ENCODE data around the gene ABCC9.

Gene ABCC9

GRCh38 chr12:21921436-21921835 is 19.8 kb downstream of the ABCC9 start:
- DNase-seq (ENCODE audit: extremely low read depth, low read depth): no peak

GRCh38 chr12:21918456-21918855 is 22.8 kb downstream of the ABCC9 start:
- no peak for DNase-seq (ENCODE audit: extremely low read depth, low read depth)
- H3K4me3 ChIP-seq (replicated peaks; ENCODE audit: low read depth, low read length): no peak overlapping the region
- TF ChIP-seq CTCF (IDR thresholded peaks at IDR 0.05; ENCODE audit: low read depth, low read length, missing control alignments): no peak

More at GRCh38 chr12:21921436-21921835, 19.8 kb downstream of the ABCC9 start:
- no peak overlapping the region for H3K4me3 ChIP-seq (replicated peaks; ENCODE audit: low read depth, low read length)
- no peak for TF ChIP-seq CTCF (IDR thresholded peaks at IDR 0.05; ENCODE audit: low read depth, low read length, missing control alignments)

- TF ChIP-seq CTCF (IDR thresholded peaks at IDR 0.05; ENCODE audit: low read depth, low read length, missing control alignments): no peak
- no peak for DNase-seq (ENCODE audit: extremely low read depth, low read depth)
- no peak overlapping the region for H3K4me3 ChIP-seq (replicated peaks; ENCODE audit: low read depth, low read length)
Measured at GRCh38 chr12:21913823-21914222, 27.4 kb downstream of the ABCC9 start.

- no peak for DNase-seq (ENCODE audit: extremely low read depth, low read depth)
- H3K4me3 ChIP-seq (replicated peaks; ENCODE audit: low read depth, low read length): no peak overlapping the region
- no peak for TF ChIP-seq CTCF (IDR thresholded peaks at IDR 0.05; ENCODE audit: low read depth, low read length, missing control alignments)
Measured at GRCh38 chr12:21912318-21912717, 28.9 kb downstream of the ABCC9 start.

GRCh38 chr12:21911832-21912231 is 29.4 kb downstream of the ABCC9 start:
- TF ChIP-seq CTCF (IDR thresholded peaks at IDR 0.05; ENCODE audit: low read depth, low read length, missing control alignments): no peak
- H3K4me3 ChIP-seq (replicated peaks; ENCODE audit: low read depth, low read length): no peak overlapping the region
- DNase-seq (ENCODE audit: extremely low read depth, low read depth): no peak

- H3K4me3 ChIP-seq (replicated peaks; ENCODE audit: low read depth, low read length): no peak overlapping the region
- TF ChIP-seq CTCF (IDR thresholded peaks at IDR 0.05; ENCODE audit: low read depth, low read length, missing control alignments): no peak
- DNase-seq (ENCODE audit: extremely low read depth, low read depth): no peak
Measured at GRCh38 chr12:21910657-21911056, 30.6 kb downstream of the ABCC9 start.
